ENCODE measurements around the gene CCDC169. TPM values are rescaled to one million over a fixed set of nuclear protein-coding genes. Genes with fewer than 3 reads are reported as not detected.
"Not testable (repeated sequence)": the region's sequence is repeated elsewhere in the genome, so short reads cannot be mapped to it uniquely, and the experiment has no call there.

The CCDC169 gene
- total RNA-seq, 6 experiments from 2014 or later = not detected

- no peak overlapping the region for H3K4me3 ChIP-seq
- H3K27ac ChIP-seq = no peak overlapping the region
- intact Hi-C loops (cut with DNase I) = no loop called here
- H3K9me3 ChIP-seq = no peaks in the 10 kb centered on the region
- no peaks in the 10 kb centered on the region for H3K27me3 ChIP-seq
- TF ChIP-seq POLR2A (IDR thresholded peaks at IDR 0.05) (no peak), CTCF (IDR thresholded peaks at IDR 0.05) (no peak)
- WGBS (ENCODE audit: insufficient coverage, low coverage, low lambda C conversion rate, missing lambda C conversion rate) = 88% methylated on average over 7 of the region's 7 CpGs
- peaks cover 0 to 13% (median 6%) of the 10 kb centered on the region in 4 donors for H3K36me3 ChIP-seq
- ATAC-seq (no peak), DNase-seq (no peak)
- no peaks in the 10 kb centered on the region for H3K4me1 ChIP-seq
Measured at GRCh38 chr13:36310417-36311108, 12.9 kb upstream of the CCDC169 start.

DNA sequence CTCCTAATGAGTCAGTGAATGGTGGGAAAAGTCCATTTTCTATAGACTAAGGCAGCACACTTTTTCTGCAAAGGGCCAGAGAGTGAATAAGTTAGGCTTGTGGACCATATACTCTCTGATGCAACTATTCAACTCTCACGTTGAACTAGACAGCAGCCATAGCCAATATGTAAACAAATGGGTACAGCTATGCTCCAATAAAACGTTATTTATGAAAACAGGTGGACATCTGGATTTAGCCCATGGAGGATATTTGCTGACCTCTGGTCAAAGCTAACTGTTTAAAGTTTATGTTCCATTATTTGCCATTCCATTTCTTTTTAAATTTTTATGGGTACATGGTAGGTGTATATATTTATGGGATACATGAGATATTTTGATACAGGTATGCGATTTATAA is 4.7 kb upstream of the CCDC169 start:
- no peak overlapping the region for H3K4me3 ChIP-seq
- no peaks in the 10 kb centered on the region for H3K27me3 ChIP-seq
- intact Hi-C loops (cut with DNase I) = no loop called here
- ATAC-seq = no peak
- TF ChIP-seq CTCF (IDR thresholded peaks at IDR 0.05) = no peak
- no peak for TF ChIP-seq POLR2A (IDR thresholded peaks at IDR 0.05)
- no peak for DNase-seq
- H3K9me3 ChIP-seq = no peaks in the 10 kb centered on the region
- H3K36me3 ChIP-seq = peaks cover 0 to 7% (median 0%) of the 10 kb centered on the region in 4 donors
- WGBS (ENCODE audit: insufficient coverage, low coverage, low lambda C conversion rate, missing lambda C conversion rate) = 45% methylated on average over 3 of the region's 3 CpGs
- H3K4me1 ChIP-seq = no peaks in the 10 kb centered on the region
- no peak overlapping the region for H3K27ac ChIP-seq

DNA sequence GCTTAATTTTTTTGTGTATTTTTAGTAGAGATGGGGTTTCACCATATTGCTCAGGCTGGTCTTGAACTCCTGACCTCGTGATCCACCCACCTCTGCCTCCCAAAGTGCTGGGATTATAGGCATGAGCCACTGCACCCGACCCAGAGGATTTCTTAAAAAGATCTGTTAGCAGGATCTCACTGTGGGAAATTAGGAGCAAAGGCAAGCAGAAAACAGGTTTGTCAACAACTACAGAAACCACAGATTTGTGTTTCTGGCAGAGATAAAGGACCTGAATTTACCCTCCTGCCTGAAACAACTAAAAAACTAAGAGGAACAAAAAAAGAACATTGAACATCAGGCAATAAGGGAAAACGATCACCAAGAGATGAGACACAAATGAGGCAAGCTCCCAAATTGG is 1.9 kb upstream of the CCDC169 start:
- ATAC-seq; DNase-seq; H3K27me3 ChIP-seq; H3K4me1 ChIP-seq; intact Hi-C loops (cut with DNase I); H3K4me3 ChIP-seq; H3K9me3 ChIP-seq; H3K36me3 ChIP-seq; H3K27ac ChIP-seq: not testable (repeated sequence)
- 47% methylated on average over 3 of the region's 3 CpGs for WGBS (ENCODE audit: insufficient coverage, low coverage, low lambda C conversion rate, missing lambda C conversion rate)

- Histone ChIP-seq H3K27me3 (no peaks in the 10 kb centered on the region), H3K27ac (no peak overlapping the region), H3K9me3 (no peaks in the 10 kb centered on the region), H3K36me3 (peaks cover 0 to 1% (median 0%) of the 10 kb centered on the region in 4 donors), H3K4me3 (no peak overlapping the region), H3K4me1 (no peaks in the 10 kb centered on the region)
- intact Hi-C loops (cut with DNase I) = no loop called here
- no peak for ATAC-seq
- DNase-seq = no peak
- 10% methylated on average over 2 of the region's 4 CpGs for WGBS (ENCODE audit: insufficient coverage, low coverage, low lambda C conversion rate, missing lambda C conversion rate)
- TF ChIP-seq POLR2A (IDR thresholded peaks at IDR 0.05) (no peak), CTCF (IDR thresholded peaks at IDR 0.05) (no peak)
Measured at GRCh38 chr13:36298535-36299068, 988 bp upstream of the CCDC169 start.

DNA sequence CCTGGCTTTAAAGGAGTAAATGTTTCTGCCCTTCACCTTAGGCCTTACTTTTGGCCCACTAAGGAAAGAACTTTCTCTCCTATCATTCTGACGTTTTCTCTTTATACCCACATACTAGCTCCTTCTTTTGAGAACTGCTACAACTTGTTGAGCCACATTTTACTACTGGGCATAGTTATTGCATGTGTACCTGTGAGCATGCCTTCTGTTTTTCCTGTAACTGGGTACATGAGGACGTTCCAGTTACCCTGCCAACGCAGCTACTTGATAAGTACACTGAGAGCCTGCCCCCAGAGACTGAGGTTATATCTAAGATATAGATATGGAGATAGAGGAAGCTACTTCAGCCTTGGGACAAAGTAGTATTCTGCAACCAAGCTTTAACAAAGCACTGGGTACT is 3.5 kb downstream of the CCDC169 start:
- intact Hi-C loops (cut with DNase I) = no loop called here
- ATAC-seq = no peak
- DNase-seq = no peak
- no peaks in the 10 kb centered on the region for H3K27me3 ChIP-seq
- no peaks in the 10 kb centered on the region for H3K36me3 ChIP-seq
- H3K4me3 ChIP-seq = no peak overlapping the region
- WGBS (ENCODE audit: insufficient coverage, low coverage, low lambda C conversion rate, missing lambda C conversion rate) = 44% methylated on average over 3 of the region's 3 CpGs
- TF ChIP-seq CTCF (IDR thresholded peaks at IDR 0.05) (no peak), POLR2A (IDR thresholded peaks at IDR 0.05) (no peak)
- H3K4me1 ChIP-seq = no peaks in the 10 kb centered on the region
- H3K9me3 ChIP-seq = peaks cover 0 to 4% (median 0%) of the 10 kb centered on the region in 4 donors
- no peak overlapping the region for H3K27ac ChIP-seq

Data from right lobe of liver (tissue), 6 donors.